Effector CD4-positive, alpha-beta T cell (primary cell): ENCODE results near the gene PSPC1.
"Not testable (repeated sequence)": the region's sequence is repeated elsewhere in the genome, so short reads cannot be mapped to it uniquely, and the experiment has no call there.

Source experiments
- DNase-seq: peaks from one replicate; pipeline ENCODE4 v3.0.0-alpha.2; 2020

Gene PSPC1

GRCh38 chr13:19759669-19760068 is 23.1 kb downstream of the PSPC1 start:
- DNase-seq: no peak

- DNase-seq: no peak
Measured at GRCh38 chr13:19742643-19743042, 40.1 kb downstream of the PSPC1 start.

GRCh38 chr13:19737844-19738557 is 44.7 kb downstream of the PSPC1 start:
- no peak for DNase-seq

- DNase-seq: no peak
Measured at GRCh38 chr13:19726611-19727010, 56.1 kb downstream of the PSPC1 start.

GRCh38 chr13:19725320-19725719 is 57.4 kb downstream of the PSPC1 start:
- DNase-seq: no peak

- DNase-seq: no peak
Measured at GRCh38 chr13:19720039-19720438, 62.7 kb downstream of the PSPC1 start.

GRCh38 chr13:19713186-19713965 is 69.4 kb downstream of the PSPC1 start:
- DNase-seq: no peak

GRCh38 chr13:19709782-19710181 is 73.0 kb downstream of the PSPC1 start:
- not testable (repeated sequence) for DNase-seq

- not testable (repeated sequence) for DNase-seq
Measured at GRCh38 chr13:19709039-19709438, 73.7 kb downstream of the PSPC1 start.

GRCh38 chr13:19704256-19704655 is 78.5 kb downstream of the PSPC1 start:
- not testable (repeated sequence) for DNase-seq

GRCh38 chr13:19701619-19702018 is 81.1 kb downstream of the PSPC1 start:
- DNase-seq: not testable (repeated sequence)

GRCh38 chr13:19700963-19701362 is 81.8 kb downstream of the PSPC1 start:
- not testable (repeated sequence) for DNase-seq

- DNase-seq: no peak
Measured at GRCh38 chr13:19695829-19696228, 86.9 kb downstream of the PSPC1 start.

GRCh38 chr13:19695428-19695827 is 87.3 kb downstream of the PSPC1 start:
- DNase-seq: no peak

GRCh38 chr13:19691447-19691846 is 91.3 kb downstream of the PSPC1 start:
- DNase-seq: not testable (repeated sequence)

- no peak for DNase-seq
Measured at GRCh38 chr13:19685437-19685836, 97.3 kb downstream of the PSPC1 start.

- DNase-seq: no peak
Measured at GRCh38 chr13:19685034-19685433, 97.7 kb downstream of the PSPC1 start.

- DNase-seq: no peak
Measured at GRCh38 chr13:19681517-19681916, 101.2 kb downstream of the PSPC1 start.

GRCh38 chr13:19680751-19681150 is 102.0 kb downstream of the PSPC1 start:
- DNase-seq: no peak

GRCh38 chr13:19676168-19676567 is 106.6 kb downstream of the PSPC1 start:
- no peak for DNase-seq

GRCh38 chr13:19674898-19675297 is 107.8 kb downstream of the PSPC1 start:
- no peak for DNase-seq

- no peak for DNase-seq
Measured at GRCh38 chr13:19673473-19674430, 109.0 kb downstream of the PSPC1 start.

GRCh38 chr13:19672990-19673389 is 109.8 kb downstream of the PSPC1 start:
- no peak for DNase-seq
